GM23338 (cell line): Measurements from ENCODE around the gene BAG3. TPM values are rescaled to one million over a fixed set of nuclear protein-coding genes. Genes with fewer than 3 reads are reported as not detected.

Experiments
- ATAC-seq: fragments of 200-7000 bp; cut with Tn5 transposase; 3 replicates; pipeline ENCODE4 v1.9.1; 2020
- DNase-seq: peaks from one replicate; pipeline ENCODE4 v3.0.0-alpha.2; 2015; ENCODE audit warnings: low spot score
- H2AFZ ChIP-seq: fragments of 200-600 bp; sonication (generic); 2 replicates; pipeline ENCODE4 v1.8.0; 2016; ENCODE audit warnings: antibody characterized with exemption, mild to moderate bottlenecking, moderate library complexity
- H3F3A ChIP-seq: fragments of 200-600 bp; sonication (generic); replicated peaks from 2 replicates; pipeline ENCODE4 v1.8.0; 2017; ENCODE audit warnings: antibody characterized with exemption, mixed run types, low read depth
- H3K27ac ChIP-seq: fragments of 200-600 bp; sonication (generic); 2 replicates; pipeline ENCODE4 v1.6.1; 2016; ENCODE audit warnings: low read depth
- H3K27me3 ChIP-seq: fragments of 200-600 bp; sonication (generic); 2 replicates; pipeline ENCODE4 v1.8.0; 2016; ENCODE audit warnings: mild to moderate bottlenecking, mixed run types, moderate library complexity; ENCODE audit not compliant: insufficient read depth
- H3K36me3 ChIP-seq: fragments of 200-600 bp; sonication (generic); 2 replicates; pipeline ENCODE4 v1.8.0; 2016; ENCODE audit warnings: mild to moderate bottlenecking; ENCODE audit not compliant: insufficient read depth
- H3K4me1 ChIP-seq: fragments of 200-600 bp; sonication (generic); 2 replicates; pipeline ENCODE4 v1.8.0; 2016; ENCODE audit warnings: mild to moderate bottlenecking, moderate library complexity; ENCODE audit not compliant: insufficient read depth
- H3K4me2 ChIP-seq: fragments of 200-600 bp; sonication (generic); 2 replicates; pipeline ENCODE4 v1.7.1; 2017; ENCODE audit warnings: mixed run types
- H3K4me3 ChIP-seq: fragments of 200-600 bp; sonication (generic); 2 replicates; pipeline ENCODE4 v1.6.1; 2016; ENCODE audit warnings: mixed run types
- H3K79me2 ChIP-seq: fragments of 200-600 bp; sonication (generic); replicated peaks from 2 replicates; pipeline ENCODE4 v1.8.0; 2017; ENCODE audit warnings: mild to moderate bottlenecking; ENCODE audit not compliant: insufficient read depth
- H3K9me2 ChIP-seq: fragments of 200-600 bp; sonication (generic); 2 replicates; pipeline ENCODE4 v1.8.0; 2017; ENCODE audit not compliant: insufficient read depth
- H4K20me1 ChIP-seq: fragments of 200-600 bp; sonication (generic); replicated peaks from 2 replicates; pipeline ENCODE4 v1.8.0; 2017; ENCODE audit warnings: mild to moderate bottlenecking; ENCODE audit not compliant: insufficient read depth
- H3K27ac Mint-ChIP-seq: 2 replicates; pipeline ENCODE4 v1.8.0; 2020; ENCODE audit warnings: inconsistent platforms, mild to moderate bottlenecking, moderate library complexity, mixed read lengths
- H3K27me3 Mint-ChIP-seq: 3 replicates; pipeline ENCODE4 v1.8.0; 2022; ENCODE audit warnings: low read depth, mild to moderate bottlenecking, moderate library complexity, mixed read lengths, inconsistent platforms; ENCODE audit not compliant: insufficient read depth, poor library complexity
- H3K36me3 Mint-ChIP-seq: 3 replicates; pipeline ENCODE4 v1.8.0; 2021; ENCODE audit warnings: low read depth, mild to moderate bottlenecking, inconsistent platforms, moderate library complexity, mixed read lengths
- H3K4me1 Mint-ChIP-seq: 3 replicates; pipeline ENCODE4 v1.8.0; 2020; ENCODE audit warnings: mild to moderate bottlenecking, inconsistent platforms, mixed read lengths
- H3K4me3 Mint-ChIP-seq: 3 replicates; pipeline ENCODE4 v1.8.0; 2021; ENCODE audit warnings: moderate library complexity, mild to moderate bottlenecking, inconsistent platforms, mixed read lengths
- H3K9me3 Mint-ChIP-seq: 3 replicates; pipeline ENCODE4 v1.8.0; 2020; ENCODE audit warnings: moderate library complexity, mild to moderate bottlenecking, inconsistent platforms, mixed read lengths
- CREB1 ChIP-seq: fragments of 250-450 bp; sonication (Bioruptor Pico); IDR thresholded peaks from 2 replicates; pipeline ENCODE4 v1.5.0; 2020; ENCODE audit warnings: low read depth, mild to moderate bottlenecking, moderate library complexity
- CTCF ChIP-seq, 2 experiments: fragments of 200-600 bp in 1 of 2; sonication (generic) in 1 of 2; conservative IDR thresholded peaks; 2 replicates each; pipeline versions ENCODE4 v1.5.1 to v1.6.1; 2016 to 2017; ENCODE audit warnings: antibody characterized with exemption in 2 of 2, low read depth in 2 of 2, mild to moderate bottlenecking in 2 of 2, moderate library complexity in 1 of 2
- EZH2 ChIP-seq: fragments of 200-600 bp; sonication (generic); IDR thresholded peaks from one replicate; pipeline ENCODE4 v1.8.0; 2017; ENCODE audit warnings: antibody characterized with exemption, mild to moderate bottlenecking, low read depth; ENCODE audit not compliant: unreplicated experiment
- EZH2phosphoT487 ChIP-seq: fragments of 200-600 bp; sonication (generic); IDR thresholded peaks from one replicate; pipeline ENCODE4 v1.8.1; 2018; ENCODE audit warnings: antibody characterized with exemption; ENCODE audit not compliant: unreplicated experiment
- JUNB ChIP-seq: IDR thresholded peaks from one replicate; pipeline ENCODE4 v1.6.1; 2016; ENCODE audit warnings: antibody characterized with exemption; ENCODE audit not compliant: unreplicated experiment
- NANOG ChIP-seq: IDR thresholded peaks from 2 replicates; pipeline ENCODE4 v1.6.1; 2016; ENCODE audit warnings: antibody characterized with exemption, borderline replicate concordance
- POLR2AphosphoS5 ChIP-seq: IDR thresholded peaks from 2 replicates; pipeline ENCODE4 v1.6.1; 2016; ENCODE audit warnings: antibody characterized with exemption, low read depth
- REST ChIP-seq: IDR thresholded peaks from one replicate; pipeline ENCODE4 v1.6.1; 2018; ENCODE audit warnings: antibody characterized with exemption; ENCODE audit not compliant: unreplicated experiment
- STAT1 ChIP-seq: IDR thresholded peaks from one replicate; pipeline ENCODE4 v1.6.1; 2016; ENCODE audit warnings: antibody characterized with exemption; ENCODE audit not compliant: unreplicated experiment
- ZNF114 ChIP-seq: fragments of 250-450 bp; sonication (Bioruptor Pico); IDR thresholded peaks from 2 replicates; pipeline ENCODE4 v1.5.0; 2020; ENCODE audit warnings: mild to moderate bottlenecking, moderate library complexity
- ZNF331 ChIP-seq: fragments of 250-450 bp; sonication (Bioruptor Pico); IDR thresholded peaks from 2 replicates; pipeline ENCODE4 v1.5.0; 2020; ENCODE audit warnings: low read depth, mild to moderate bottlenecking, moderate library complexity
- ZNF462 ChIP-seq: fragments of 250-450 bp; sonication (Bioruptor Pico); IDR thresholded peaks from 2 replicates; pipeline ENCODE4 v1.5.0; 2020; ENCODE audit warnings: mild to moderate bottlenecking, moderate library complexity
- polyA plus RNA-seq: library from polyadenylated mRNA; unstranded; fragments of >200 nt; fragmentation: Nextera tagmentation; extraction: Ambion mirVana; gene quantifications from 2 replicates; pipeline ENCODE4 v1.2.1, GENCODE V29; 2016
- total RNA-seq: library from RNA; depleted of rRNA; stranded (reverse); fragments of >200 nt; shearing (Covaris generic); gene quantifications from 2 replicates; pipeline ENCODE4 v1.2.3, GENCODE V29; 2014
- TF ChIP-seq, protein P1 (sequence below): IDR thresholded peaks from 2 replicates; pipeline ENCODE4 v1.6.1; 2016; ENCODE audit warnings: antibody characterized with exemption

BAG3 gene
- total and polyA plus RNA-seq, 2 experiments from 2014 or later, result 8.2 to 8.4 TPM

GRCh38 chr10:119644994-119645393 lies 6.2 kb upstream of the BAG3 start:
- no peak overlapping the region for H2AFZ ChIP-seq
- no peak for DNase-seq

More at GRCh38 chr10:119644994-119645393, 6.2 kb upstream of the BAG3 start:
- Mint-ChIP-seq H3K4me3 (no peak overlapping the region), H3K36me3 (peaks cover 5% of the 10 kb centered on the region; the same call in 1 of the 3 replicates), H3K9me3 (peaks cover 19% of the 10 kb centered on the region), H3K4me1 (peaks cover 5% of the 10 kb centered on the region; the same call in 1 of the 3 replicates), H3K27me3 (peaks cover 2% of the 10 kb centered on the region), H3K27ac (no peak overlapping the region)
- no peak for TF ChIP-seq ZNF331 (CRISPR knock-in tag)
- TF ChIP-seq, protein P1, sequence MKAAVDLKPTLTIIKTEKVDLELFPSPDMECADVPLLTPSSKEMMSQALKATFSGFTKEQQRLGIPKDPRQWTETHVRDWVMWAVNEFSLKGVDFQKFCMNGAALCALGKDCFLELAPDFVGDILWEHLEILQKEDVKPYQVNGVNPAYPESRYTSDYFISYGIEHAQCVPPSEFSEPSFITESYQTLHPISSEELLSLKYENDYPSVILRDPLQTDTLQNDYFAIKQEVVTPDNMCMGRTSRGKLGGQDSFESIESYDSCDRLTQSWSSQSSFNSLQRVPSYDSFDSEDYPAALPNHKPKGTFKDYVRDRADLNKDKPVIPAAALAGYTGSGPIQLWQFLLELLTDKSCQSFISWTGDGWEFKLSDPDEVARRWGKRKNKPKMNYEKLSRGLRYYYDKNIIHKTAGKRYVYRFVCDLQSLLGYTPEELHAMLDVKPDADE, result no peak
- TF ChIP-seq CTCF (conservative IDR thresholded peaks at IDR 0.05; ENCODE audit: low read depth in 2 of 2), result no peak
- no peak for TF ChIP-seq ZNF114 (CRISPR knock-in tag)
- TF ChIP-seq NANOG, result no peak
- TF ChIP-seq CREB1, result no peak
- TF ChIP-seq EZH2phosphoT487, result no peak
- TF ChIP-seq JUNB, result no peak
- no peak for TF ChIP-seq STAT1
- no peak for TF ChIP-seq EZH2
- no peak for TF ChIP-seq ZNF462
- no peak for TF ChIP-seq REST
- no peak for TF ChIP-seq POLR2AphosphoS5
- H3F3A ChIP-seq, result 0 out of 2 replicates have a peak, but pooled peaks cover under 1% of the 10 kb centered on the region
- H3K4me3 ChIP-seq, result no peak overlapping the region
- no peaks in the 10 kb centered on the region for H4K20me1 ChIP-seq
- H3K4me1 ChIP-seq, result no peaks in the 10 kb centered on the region
- no peak overlapping the region for H3K27ac ChIP-seq
- H3K27me3 ChIP-seq, result no peaks in the 10 kb centered on the region
- no peaks in the 10 kb centered on the region for H3K9me2 ChIP-seq
- no peaks in the 10 kb centered on the region for H3K36me3 ChIP-seq
- ATAC-seq, result no peak
- no peaks in the 10 kb centered on the region for H3K79me2 ChIP-seq
- H3K4me2 ChIP-seq, result no peak overlapping the region
